ENCODE data around the gene MYO18B. TPM values are rescaled to one million over a fixed set of nuclear protein-coding genes. Genes with fewer than 3 reads are reported as not detected.

The MYO18B gene
- total and polyA plus RNA-seq, 2 of the 8 experiments (the other 6 are each of a cell fraction or from before 2014, with no cell fraction given), result 0.62 to 0.78 TPM

DNA sequence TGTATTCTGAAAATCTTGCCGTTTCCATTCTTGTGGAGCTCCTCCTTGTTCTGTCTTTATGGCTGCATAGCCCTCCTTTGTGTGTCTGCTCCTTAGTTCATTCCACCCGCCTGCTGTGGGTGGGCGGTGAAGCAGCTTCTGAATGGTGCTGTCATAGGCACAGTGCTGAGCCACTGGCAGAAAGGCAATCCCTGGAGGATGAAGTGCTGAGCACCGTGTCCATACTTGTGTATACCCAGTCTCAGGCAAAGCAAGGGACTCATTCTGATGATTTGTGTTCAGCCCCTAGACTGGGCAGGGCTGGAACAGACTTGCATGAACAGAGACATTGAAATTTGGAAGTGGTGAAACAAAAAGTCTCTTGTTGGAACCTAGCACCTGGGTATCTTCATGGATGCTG, 134.9 kb downstream of the MYO18B start:
- Histone ChIP-seq H3K4ac (replicated peaks; ENCODE audit: insufficient read length, low read depth, low read length) (no peak overlapping the region), H3K23me2 (ENCODE audit: low read depth, low read length) (no peaks in the 10 kb centered on the region), H3K18ac (ENCODE audit: extremely low read depth, low read length) (no peak overlapping the region), H2BK120ac (replicated peaks; ENCODE audit: low read depth, low read length) (no peak overlapping the region), H3K36me3 (ENCODE audit: control insufficient read depth in 2 of 4, insufficient read depth in 4 of 4, low read length in 3 of 4) (no peaks in the 10 kb centered on the region), H3K9ac (replicated peaks in 1 of 4; ENCODE audit: extremely low read depth in 1 of 4, low read depth in 3 of 4, low read length in 3 of 4) (no peak overlapping the region), H2BK15ac (ENCODE audit: low read length) (no peak overlapping the region), H4K20me1 (replicated peaks in 1 of 2; ENCODE audit: control insufficient read depth in 1 of 2, insufficient read depth in 2 of 2, low read length in 2 of 2) (no peaks in the 10 kb centered on the region), H3K56ac (replicated peaks; ENCODE audit: insufficient read length, low read depth, low read length) (no peak overlapping the region), H4K5ac (ENCODE audit: insufficient read length, low read depth, low read length) (no peak overlapping the region), H3K79me1 (ENCODE audit: low read depth, low read length) (no peaks in the 10 kb centered on the region), H3K9me3 (ENCODE audit: insufficient read depth in 2 of 2, low read depth in 1 of 2, low read length in 1 of 2) (no peaks in the 10 kb centered on the region), H3K4me1 (replicated peaks in 1 of 4; ENCODE audit: control insufficient read depth in 3 of 4, insufficient read depth in 4 of 4, low read length in 3 of 4) (no peaks in the 10 kb centered on the region), H4K8ac (ENCODE audit: extremely low read depth, insufficient read depth, low read length) (no peak overlapping the region), H3K14ac (ENCODE audit: insufficient read length) (no peak overlapping the region), H2AFZ (ENCODE audit: low read length) (no peak overlapping the region), H3K4me2 (ENCODE audit: insufficient read depth in 1 of 2, low read depth in 2 of 2, low read length in 2 of 2) (no peak overlapping the region), H2AK5ac (ENCODE audit: low read depth, low read length) (no peak overlapping the region), H3K79me2 (ENCODE audit: control insufficient read depth in 1 of 2, insufficient read depth in 2 of 2, low read length in 2 of 2) (no peaks in the 10 kb centered on the region), H3K27me3 (replicated peaks in 1 of 4; ENCODE audit: control insufficient read depth in 3 of 4, extremely low read depth in 1 of 4, insufficient read depth in 3 of 4, low read length in 3 of 4) (no peaks in the 10 kb centered on the region), H2BK12ac (ENCODE audit: low read depth, low read length) (no peak overlapping the region), H2BK20ac (ENCODE audit: low read length) (no peak overlapping the region), H3K27ac (ENCODE audit: low read depth, low read length) (no peak overlapping the region), H4K91ac (replicated peaks; ENCODE audit: insufficient read length, low read length) (no peak overlapping the region), H2BK5ac (ENCODE audit: low read depth, low read length) (no peak overlapping the region), H3K4me3 (ENCODE audit: extremely low read depth in 1 of 4, insufficient read depth in 2 of 4, low read depth in 3 of 4, low read length in 4 of 4) (no peak overlapping the region), H3K23ac (ENCODE audit: insufficient read length) (no peak overlapping the region)
- DNase-seq (ENCODE audit: low read depth in 1 of 2, low spot score in 2 of 2), result no peak
- no peak for FAIRE-seq
- 91% methylated on average over 4 of the region's 4 CpGs; no CpG with 5 or more reads in 1 of the 2 experiments for WGBS, 2 experiments (ENCODE audit: extremely low coverage in 1 of 2, insufficient coverage in 1 of 2, insufficient read length in 1 of 2, insufficient replicate concordance in 2 of 2, low coverage in 1 of 2, low lambda C conversion rate in 2 of 2, missing lambda C conversion rate in 1 of 2)
- ChIA-PET POLR2A (ENCODE audit: partially characterized antibody) (no interaction called here), CTCF (ENCODE audit: partially characterized antibody) (interaction anchor here (1.3 to 1.6 kb wide), 4 partner anchors 8 to 454 kb away, joined by 4 to 6 read pairs (median 4); no protein-coding TSS in a partner anchor)
- no peak for TF ChIP-seq YY1 (IDR thresholded peaks at IDR 0.05; ENCODE audit: low read depth, low read length)
- TF ChIP-seq SP1 (IDR thresholded peaks at IDR 0.05; ENCODE audit: low read depth, low read length), result no peak
- TF ChIP-seq, protein P1, sequence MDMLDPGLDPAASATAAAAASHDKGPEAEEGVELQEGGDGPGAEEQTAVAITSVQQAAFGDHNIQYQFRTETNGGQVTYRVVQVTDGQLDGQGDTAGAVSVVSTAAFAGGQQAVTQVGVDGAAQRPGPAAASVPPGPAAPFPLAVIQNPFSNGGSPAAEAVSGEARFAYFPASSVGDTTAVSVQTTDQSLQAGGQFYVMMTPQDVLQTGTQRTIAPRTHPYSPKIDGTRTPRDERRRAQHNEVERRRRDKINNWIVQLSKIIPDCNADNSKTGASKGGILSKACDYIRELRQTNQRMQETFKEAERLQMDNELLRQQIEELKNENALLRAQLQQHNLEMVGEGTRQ (IDR thresholded peaks at IDR 0.05; ENCODE audit: low read length), result no peak
- no peak for TF ChIP-seq TAF7 (optimal IDR thresholded peaks at IDR 0.05; ENCODE audit: borderline replicate concordance, low read depth, low read length)
- no peak for TF ChIP-seq SIRT6 (IDR thresholded peaks at IDR 0.05; ENCODE audit: low read length)
- TF ChIP-seq CBX5 (IDR thresholded peaks at IDR 0.05; ENCODE audit: low read depth, low read length), result no peak
- TF ChIP-seq RNF2 (IDR thresholded peaks at IDR 0.05; ENCODE audit: borderline replicate concordance, low read depth, low read length, missing control alignments, poor library complexity, severe bottlenecking), result no peak
- no peak for TF ChIP-seq CTBP2 (IDR thresholded peaks at IDR 0.05; ENCODE audit: borderline replicate concordance, insufficient read depth, insufficient read length, low read length)
